Stomach smooth muscle (tissue), 2 donors: ENCODE measurements around the gene TMEM231.
"Not testable (repeated sequence)": the region's sequence is repeated elsewhere in the genome, so short reads cannot be mapped to it uniquely, and the experiment has no call there.

Experiments used
- H3K27ac ChIP-seq: one replicate; pipeline ENCODE4 v1.7.0; 2013; ENCODE audit warnings: mild to moderate bottlenecking, low read length, inconsistent platforms
- H3K27me3 ChIP-seq, 2 donors: one replicate each; pipeline ENCODE4 v1.7.0; 2013; ENCODE audit warnings: low read length in 2 of 2; ENCODE audit not compliant: insufficient read depth in 2 of 2, control insufficient read depth in 1 of 2
- H3K36me3 ChIP-seq, 2 donors: one replicate each; pipeline ENCODE4 v1.7.0; 2013; ENCODE audit warnings: low read length in 2 of 2; ENCODE audit not compliant: control insufficient read depth in 2 of 2, insufficient read depth in 2 of 2
- H3K4me1 ChIP-seq: one replicate; pipeline ENCODE4 v1.7.0; 2013; ENCODE audit warnings: low read length; ENCODE audit not compliant: control insufficient read depth, insufficient read depth
- H3K4me3 ChIP-seq, 2 donors: one replicate each; pipeline ENCODE4 v1.7.0; 2013; ENCODE audit warnings: low read length in 2 of 2
- H3K9ac ChIP-seq, 2 donors: one replicate each; pipeline ENCODE4 v1.7.0; 2013; ENCODE audit warnings: low read length in 2 of 2, mild to moderate bottlenecking in 1 of 2
- H3K9me3 ChIP-seq, 2 donors: one replicate each; pipeline ENCODE4 v1.7.0; 2013; ENCODE audit warnings: low read length in 2 of 2; ENCODE audit not compliant: control insufficient read depth in 2 of 2
- donor health status: healthy.
- donor health status: Pancreatic carcinoma.

The TMEM231 gene

GRCh38 chr16:75502916-75503605 is 53.0 kb downstream of the TMEM231 start:
- H3K9me3 ChIP-seq, result no peaks in the 10 kb centered on the region
- no peaks in the 10 kb centered on the region for H3K36me3 ChIP-seq
- H3K4me1 ChIP-seq, result peaks cover 16% of the 10 kb centered on the region
- no peak overlapping the region for H3K9ac ChIP-seq
- H3K27ac ChIP-seq, result no peak overlapping the region
- H3K27me3 ChIP-seq, result no peaks in the 10 kb centered on the region
- no peak overlapping the region for H3K4me3 ChIP-seq

- H3K27ac ChIP-seq, result peak overlapping the region; percentile 24
- not testable (repeated sequence) for H3K36me3 ChIP-seq, H3K9me3 ChIP-seq
Observed at GRCh38 chr16:75501820-75502219, 54.2 kb downstream of the TMEM231 start.

DNA sequence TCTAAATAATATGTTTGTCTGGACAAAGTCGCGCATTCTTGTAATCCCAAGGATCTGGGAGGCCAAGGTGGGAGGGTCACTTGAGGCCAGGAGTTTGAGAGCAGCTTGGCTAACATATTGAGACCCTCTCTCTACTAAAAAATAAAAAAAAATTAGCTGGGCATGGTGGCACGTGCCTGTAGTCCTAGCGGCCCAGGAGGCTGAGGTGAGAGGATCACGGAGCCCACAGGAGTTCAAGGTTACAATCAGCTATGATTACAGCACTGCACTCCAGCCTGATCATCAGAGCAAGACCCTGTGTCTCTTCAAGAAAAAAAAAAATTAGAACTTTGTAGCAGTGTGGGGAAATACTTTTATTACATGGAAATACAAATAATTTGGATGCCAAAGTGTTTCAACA is 54.7 kb downstream of the TMEM231 start:
- Histone ChIP-seq H3K4me3 (no peak overlapping the region), H3K9ac (no peak overlapping the region), H3K27ac (peak overlapping the region; percentile 24), H3K36me3 (no peaks in the 10 kb centered on the region), H3K27me3 (no peaks in the 10 kb centered on the region), H3K9me3 (no peaks in the 10 kb centered on the region), H3K4me1 (peaks cover 19% of the 10 kb centered on the region)

More at GRCh38 chr16:75501820-75502219, 54.2 kb downstream of the TMEM231 start:
- not testable (repeated sequence) for H3K27me3 ChIP-seq, H3K4me3 ChIP-seq, H3K9ac ChIP-seq
- peaks cover 19% of the 10 kb centered on the region for H3K4me1 ChIP-seq

- H3K27me3 ChIP-seq, H3K4me3 ChIP-seq, H3K9me3 ChIP-seq, H3K36me3 ChIP-seq, H3K9ac ChIP-seq: not testable (repeated sequence)
- peak overlapping the region; percentile 37 for H3K27ac ChIP-seq
- peaks cover 29% of the 10 kb centered on the region for H3K4me1 ChIP-seq
Observed at GRCh38 chr16:75498605-75499322, 57.3 kb downstream of the TMEM231 start.

DNA sequence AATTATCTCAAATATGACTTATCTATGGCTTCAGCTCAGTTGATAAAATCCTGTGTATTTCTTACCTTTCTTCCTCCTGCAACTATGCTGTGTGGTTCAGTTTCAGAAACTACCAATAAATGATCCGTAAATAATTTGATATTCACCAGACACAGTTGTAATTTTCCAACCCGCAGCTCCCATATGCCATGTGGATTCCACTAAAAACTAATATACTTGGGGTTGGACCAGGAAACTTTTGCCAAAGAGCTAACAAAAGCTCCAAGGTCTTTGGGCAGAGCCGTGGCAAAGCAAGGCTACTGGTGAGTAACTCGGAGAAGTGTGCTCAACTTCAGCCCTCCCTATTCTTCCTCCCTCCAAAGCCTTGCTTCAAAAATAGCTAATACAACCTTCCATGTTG is 58.5 kb downstream of the TMEM231 start:
- Histone ChIP-seq H3K4me1 (peaks cover 29% of the 10 kb centered on the region), H3K27me3 (no peaks in the 10 kb centered on the region), H3K27ac (no peak overlapping the region), H3K9ac (no peak overlapping the region), H3K4me3 (no peak overlapping the region), H3K9me3 (no peaks in the 10 kb centered on the region), H3K36me3 (no peaks in the 10 kb centered on the region)

DNA sequence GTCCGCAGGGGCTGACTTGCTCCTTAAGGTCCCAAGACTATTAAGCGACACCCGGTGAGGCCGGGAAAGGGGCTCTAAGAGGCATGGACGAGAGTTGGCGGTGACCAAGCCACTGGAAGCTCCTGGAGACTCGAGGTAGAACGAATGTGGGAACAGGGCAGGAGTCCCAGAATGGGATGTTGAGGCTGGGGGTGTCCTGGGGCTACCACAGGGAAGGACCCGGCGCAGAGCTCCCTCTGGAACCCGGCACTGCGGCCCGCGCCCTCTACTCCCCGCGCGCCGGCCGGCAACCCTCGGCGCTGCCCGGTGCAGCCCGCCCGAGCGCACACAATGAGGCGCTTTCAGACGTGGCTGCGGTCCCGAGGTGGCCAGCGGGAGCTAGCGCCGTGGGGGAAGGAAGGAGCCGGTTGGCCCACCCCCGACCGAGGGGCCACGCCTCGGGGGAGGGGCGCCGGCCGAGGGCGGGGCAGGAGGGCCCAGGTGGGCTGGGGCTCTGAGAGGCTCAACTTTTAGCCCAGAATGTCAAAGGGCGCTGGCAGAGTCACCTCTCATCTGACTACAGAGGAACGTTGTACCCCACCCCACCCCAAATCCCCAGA is 60.9 kb downstream of the TMEM231 start, which contains the start of gene CHST6:
Gene CHST6, minus strand, starts transcription at position 366 of the 599 bp plus-strand sequence. CDS start 15,613 bp downstream, outside the sequence.
- H3K4me1 ChIP-seq, result peaks cover 18% of the 10 kb centered on the region
- no peaks in the 10 kb centered on the region for H3K36me3 ChIP-seq
- H3K9ac ChIP-seq, result peak within 1 kb of the TSS; percentile 38 to 42
- H3K9me3 ChIP-seq, result no peaks in the 10 kb centered on the region
- H3K4me3 ChIP-seq, result peak within 1 kb of the TSS; percentile 69 to 75
- H3K27me3 ChIP-seq, result no peaks in the 10 kb centered on the region
- no peak within 1 kb of the TSS for H3K27ac ChIP-seq

DNA sequence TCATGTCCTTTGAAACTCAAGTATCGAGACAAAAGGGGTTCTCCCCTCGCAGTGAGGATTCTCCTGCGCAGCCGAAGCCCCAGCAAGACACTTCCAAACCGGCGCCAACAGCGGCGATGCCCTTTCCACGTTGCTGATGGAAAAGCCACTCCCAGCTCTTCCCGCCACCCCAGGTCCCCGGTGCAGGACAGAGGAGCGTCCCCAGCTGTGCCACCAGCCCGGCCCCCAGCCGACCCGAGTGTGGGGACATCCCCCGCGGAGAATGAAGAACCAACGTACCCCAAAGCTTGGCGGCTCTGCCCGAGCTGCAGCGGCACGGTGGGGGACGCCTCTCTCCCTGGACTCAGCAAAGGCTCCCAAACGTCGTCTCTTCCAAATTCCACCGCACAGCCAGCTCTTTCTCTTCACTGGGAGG is 61.4 kb downstream of the TMEM231 start:
- Histone ChIP-seq H3K4me1 (peaks cover 18% of the 10 kb centered on the region), H3K9me3 (no peaks in the 10 kb centered on the region), H3K27ac (no peak overlapping the region), H3K9ac (peak overlapping the region; percentile 38 to 42), H3K4me3 (peak overlapping the region; percentile 69 to 75), H3K27me3 (no peaks in the 10 kb centered on the region), H3K36me3 (no peaks in the 10 kb centered on the region)

- H3K4me3 ChIP-seq, result peak overlapping the region; percentile 69 to 75
- H3K36me3 ChIP-seq, result no peaks in the 10 kb centered on the region
- no peaks in the 10 kb centered on the region for H3K9me3 ChIP-seq
- peaks cover 18% of the 10 kb centered on the region for H3K4me1 ChIP-seq
- H3K9ac ChIP-seq, result peak overlapping the region in 1 of 2 donors; percentile 13
- no peak overlapping the region for H3K27ac ChIP-seq
- no peaks in the 10 kb centered on the region for H3K27me3 ChIP-seq
Observed at GRCh38 chr16:75494184-75494583, 61.9 kb downstream of the TMEM231 start.

DNA sequence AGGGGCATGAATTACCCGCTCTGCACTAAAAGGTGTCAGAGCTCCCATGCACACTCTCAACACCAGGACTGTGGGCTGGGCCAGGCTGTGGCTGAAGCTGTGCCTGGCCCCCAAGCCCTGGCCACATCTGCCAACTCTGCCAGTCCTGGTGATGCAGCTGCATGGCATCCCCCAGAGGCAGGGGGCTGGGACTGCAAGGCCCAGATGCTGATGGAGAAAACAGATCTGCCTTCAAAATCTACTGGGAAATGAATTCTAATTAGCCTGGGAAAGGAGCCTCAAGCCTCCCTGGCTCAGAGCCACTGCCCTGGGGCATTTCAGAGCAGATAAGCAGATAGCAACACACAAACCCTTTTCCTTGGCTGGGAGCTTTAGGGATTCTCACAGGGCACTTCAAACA is 64.2 kb downstream of the TMEM231 start:
- Histone ChIP-seq H3K27me3 (no peaks in the 10 kb centered on the region), H3K9ac (no peak overlapping the region), H3K36me3 (no peaks in the 10 kb centered on the region), H3K4me1 (peaks cover 10% of the 10 kb centered on the region), H3K4me3 (no peak overlapping the region), H3K9me3 (no peaks in the 10 kb centered on the region), H3K27ac (no peak overlapping the region)

- Histone ChIP-seq H3K4me1 (no peaks in the 10 kb centered on the region), H3K9ac (no peak overlapping the region), H3K4me3 (no peak overlapping the region), H3K9me3 (no peaks in the 10 kb centered on the region), H3K27me3 (peaks cover 0 to 2% of the 10 kb centered on the region in 2 donors), H3K36me3 (no peaks in the 10 kb centered on the region), H3K27ac (no peak overlapping the region)
Observed at GRCh38 chr16:75488322-75488721, 67.7 kb downstream of the TMEM231 start.
